IMR-90 (cell line): ENCODE results near the gene NDNF.

Source experiments
- CEBPB ChIP-seq: IDR thresholded peaks from 2 replicates; pipeline ENCODE4 v1.6.1; 2012; ENCODE audit warnings: low read depth, low read length, improper control_type of control experiment
- CTCF ChIP-seq: conservative IDR thresholded peaks from 2 replicates; pipeline ENCODE4 v1.5.1; 2012; ENCODE audit warnings: mild to moderate bottlenecking, low read depth, low read length, improper control_type of control experiment
- FOS ChIP-seq: fragments of 150-350 bp; IDR thresholded peaks from 2 replicates; pipeline ENCODE4 v1.6.1; 2016; ENCODE audit warnings: low read depth, low read length
- MAZ ChIP-seq: IDR thresholded peaks from 2 replicates; pipeline ENCODE4 v1.6.1; 2012; ENCODE audit warnings: low read depth, mild to moderate bottlenecking, low read length, improper control_type of control experiment, moderate library complexity, borderline replicate concordance
- MXI1 ChIP-seq: IDR thresholded peaks from 2 replicates; pipeline ENCODE4 v1.6.1; 2012; ENCODE audit warnings: low read depth, mild to moderate bottlenecking, low read length, moderate library complexity, borderline replicate concordance
- POLR2A ChIP-seq: IDR thresholded peaks from 2 replicates; pipeline ENCODE4 v1.6.1; 2012; ENCODE audit warnings: mild to moderate bottlenecking, low read depth, low read length
- RCOR1 ChIP-seq: IDR thresholded peaks from 2 replicates; pipeline ENCODE4 v1.6.1; 2012; ENCODE audit warnings: mild to moderate bottlenecking, low read length, improper control_type of control experiment; ENCODE audit not compliant: insufficient replicate concordance
- RFX5 ChIP-seq: IDR thresholded peaks from 2 replicates; pipeline ENCODE4 v1.8.0; 2012; ENCODE audit warnings: low read depth, mild to moderate bottlenecking, low read length, moderate library complexity
- SMC3 ChIP-seq: fragments of 150-350 bp; IDR thresholded peaks from 2 replicates; pipeline ENCODE4 v1.6.1; 2016; ENCODE audit warnings: low read depth, mild to moderate bottlenecking, antibody characterized with exemption, low read length, moderate library complexity
- TF ChIP-seq, protein P1 (sequence below): fragments of 150-350 bp; IDR thresholded peaks from 2 replicates; pipeline ENCODE4 v1.6.1; 2017; ENCODE audit warnings: mild to moderate bottlenecking, antibody characterized with exemption, low read length, low read depth

DNA sequence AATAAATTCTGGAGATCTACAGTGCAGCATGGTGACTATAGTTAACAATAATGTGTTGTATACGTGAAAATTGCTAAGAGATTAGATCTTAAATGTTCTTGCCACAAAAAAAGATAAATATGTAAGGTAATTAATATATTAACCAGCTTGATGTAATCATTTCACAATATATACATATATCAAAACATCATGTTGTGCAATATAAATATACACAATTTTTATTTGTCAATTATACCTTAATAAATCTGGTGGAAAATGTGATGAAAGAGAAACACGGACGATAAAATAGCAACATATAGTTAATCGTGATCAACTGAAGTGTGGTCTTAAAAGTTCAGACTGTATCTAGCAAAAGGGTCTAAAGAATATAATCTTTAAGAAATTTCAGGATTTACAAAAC, 16.5 kb upstream of the NDNF start:
- no peak for TF ChIP-seq POLR2A
- no peak for TF ChIP-seq MAZ
- TF ChIP-seq CTCF, result no peak
- peak; percentile 26; the same call in 1 of the 2 replicates for TF ChIP-seq CEBPB
- TF ChIP-seq RFX5, result no peak
- TF ChIP-seq RCOR1, result no peak
- TF ChIP-seq FOS, result no peak
- TF ChIP-seq, protein P1, sequence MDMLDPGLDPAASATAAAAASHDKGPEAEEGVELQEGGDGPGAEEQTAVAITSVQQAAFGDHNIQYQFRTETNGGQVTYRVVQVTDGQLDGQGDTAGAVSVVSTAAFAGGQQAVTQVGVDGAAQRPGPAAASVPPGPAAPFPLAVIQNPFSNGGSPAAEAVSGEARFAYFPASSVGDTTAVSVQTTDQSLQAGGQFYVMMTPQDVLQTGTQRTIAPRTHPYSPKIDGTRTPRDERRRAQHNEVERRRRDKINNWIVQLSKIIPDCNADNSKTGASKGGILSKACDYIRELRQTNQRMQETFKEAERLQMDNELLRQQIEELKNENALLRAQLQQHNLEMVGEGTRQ, result no peak
- no peak for TF ChIP-seq SMC3
- no peak for TF ChIP-seq MXI1
